OCI-LY7 (cell line): ENCODE data around the gene CLSTN2. TPM values are rescaled to one million over a fixed set of nuclear protein-coding genes. Genes with fewer than 3 reads are reported as not detected.

Experiments
- BruUV-seq: library from RNA; stranded (reverse); fragments of 400-500 nt; replicated peaks from 2 replicates; lab custom pipeline; 2021; lab: Mats Ljungman, UMichigan
- CTCF ChIA-PET: fragments of 300-600 bp; sonication (Branson Sonifier 250); formaldehyde crosslinking; loops from one replicate; lab custom pipeline; 2022; ENCODE audit warnings: antibody characterized with exemption; ENCODE audit not compliant: unreplicated experiment; lab: Charles Lee
- POLR2A ChIA-PET: fragments of 300-600 bp; sonication (Branson Sonifier 250); formaldehyde crosslinking; loops from one replicate; lab custom pipeline; 2022; ENCODE audit warnings: antibody characterized with exemption; lab: Charles Lee
- DNase-seq: peaks from one replicate; pipeline ENCODE4 v3.0.0-alpha.2; 2015; ENCODE audit warnings: low spot score
- H2AFZ ChIP-seq: fragments of 200-600 bp; sonication (generic), shearing (Covaris generic); 2 replicates; pipeline ENCODE4 v1.6.1; 2014; ENCODE audit warnings: mild to moderate bottlenecking, antibody characterized with exemption, low read length, moderate library complexity
- H3K27ac ChIP-seq: fragments of 200-600 bp; sonication (generic); 2 replicates; pipeline ENCODE4 v1.5.1; 2014; ENCODE audit warnings: mixed run types, low read depth, mild to moderate bottlenecking, moderate library complexity, low read length, inconsistent platforms; ENCODE audit not compliant: poor library complexity, severe bottlenecking
- H3K36me3 ChIP-seq: fragments of 200-600 bp; sonication (generic); 2 replicates; pipeline ENCODE4 v1.6.1; 2014; ENCODE audit warnings: mild to moderate bottlenecking, antibody characterized with exemption, low read length, moderate library complexity, mixed read lengths; ENCODE audit not compliant: insufficient read depth
- H3K4me1 ChIP-seq: fragments of 200-600 bp; sonication (generic); 2 replicates; pipeline ENCODE4 v1.5.1; 2014; ENCODE audit warnings: mild to moderate bottlenecking, low read length; ENCODE audit not compliant: insufficient read depth, poor library complexity, severe bottlenecking
- H3K4me2 ChIP-seq: fragments of 200-600 bp; sonication (generic); 2 replicates; pipeline ENCODE4 v1.6.1; 2014; ENCODE audit warnings: mild to moderate bottlenecking, low read length
- H3K4me3 ChIP-seq: fragments of 200-600 bp; sonication (generic); 2 replicates; pipeline ENCODE4 v1.5.1; 2014; ENCODE audit warnings: mild to moderate bottlenecking, low read depth, low read length; ENCODE audit not compliant: poor library complexity, severe bottlenecking
- H3K79me2 ChIP-seq: fragments of 200-600 bp; sonication (generic); 2 replicates; pipeline ENCODE4 v1.6.1; 2016; ENCODE audit warnings: low read depth, mild to moderate bottlenecking, low read length, moderate library complexity, mixed read lengths; ENCODE audit not compliant: insufficient read depth
- H3K9me2 ChIP-seq: fragments of 200-600 bp; sonication (generic); 2 replicates; pipeline ENCODE4 v1.6.1; 2016; ENCODE audit warnings: mild to moderate bottlenecking, low read length, mixed read lengths; ENCODE audit not compliant: insufficient read depth
- H3K9me3 ChIP-seq: fragments of 200-600 bp; sonication (generic); 2 replicates; pipeline ENCODE4 v1.6.1; 2014; ENCODE audit warnings: mild to moderate bottlenecking, mixed run types, low read length, mixed read lengths
- H4K20me1 ChIP-seq: fragments of 200-600 bp; sonication (generic); 2 replicates; pipeline ENCODE4 v1.6.1; 2014; ENCODE audit warnings: mild to moderate bottlenecking, antibody characterized with exemption, low read length, moderate library complexity, mixed read lengths; ENCODE audit not compliant: insufficient read depth
- EZH2phosphoT487 ChIP-seq: fragments of 200-600 bp; sonication (generic); IDR thresholded peaks from 2 replicates; pipeline ENCODE4 v1.6.1; 2018; ENCODE audit warnings: low read depth, borderline replicate concordance, mild to moderate bottlenecking, mixed run types, antibody characterized with exemption, low read length, moderate library complexity, mixed read lengths
- intact Hi-C: fragments of 100-400 bp; cut with micrococcal nuclease; formaldehyde crosslinking; loops from one replicate; pipeline ENCODE4 v1.10.0; 2022; ENCODE audit not compliant: unreplicated experiment
- total RNA-seq, 2 experiments: library from RNA; depleted of rRNA in 1 of 2; stranded (reverse); fragments of >200 nt in 1 of 2; shearing (Covaris generic) in 1 of 2; gene quantifications; 2 replicates each; pipeline ENCODE4 v1.2.3, GENCODE V29; 2014 to 2022
- TF ChIP-seq, protein P1 (sequence below): fragments of 200-600 bp; sonication (generic); conservative IDR thresholded peaks from 2 replicates; pipeline ENCODE4 v1.5.1; 2014; ENCODE audit warnings: mild to moderate bottlenecking, antibody characterized with exemption, low read length, moderate library complexity, mixed read lengths

CLSTN2 gene
- total RNA-seq, 2 experiments from 2014 or later, result not detected

DNA sequence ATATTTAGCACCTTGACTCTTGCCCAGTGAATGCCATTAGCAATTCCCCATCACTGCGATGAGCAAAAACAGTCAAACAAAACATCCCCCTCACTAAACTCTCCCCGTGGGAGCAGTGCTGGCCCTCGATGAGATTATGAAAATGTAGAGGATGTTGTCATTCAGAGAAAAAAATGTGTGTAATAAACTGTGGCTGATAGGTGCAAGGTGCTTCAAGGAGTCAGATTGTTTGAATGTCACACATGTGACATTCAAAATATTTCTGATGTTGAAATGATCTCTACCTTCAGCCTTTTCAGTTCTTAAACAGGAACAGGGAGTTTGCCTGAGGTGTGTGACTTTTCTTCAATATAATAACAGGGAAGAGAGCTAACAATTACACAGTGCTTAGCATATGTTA lies 461.1 kb downstream of the CLSTN2 start:
- DNase-seq, result no peak
- Histone ChIP-seq H3K4me2 (no peak overlapping the region), H2AFZ (no peak overlapping the region), H3K9me2 (no peaks in the 10 kb centered on the region), H3K4me1 (no peaks in the 10 kb centered on the region), H3K79me2 (no peaks in the 10 kb centered on the region), H3K4me3 (no peak overlapping the region), H3K9me3 (no peaks in the 10 kb centered on the region), H4K20me1 (no peaks in the 10 kb centered on the region), H3K27ac (no peak overlapping the region), H3K36me3 (no peaks in the 10 kb centered on the region)
- ChIA-PET POLR2A (no interaction called here), CTCF (no interaction called here)
- no TSS peak for BruUV-seq
- intact Hi-C loops, result no loop called here
- no peak for TF ChIP-seq EZH2phosphoT487
- TF ChIP-seq, protein P1, sequence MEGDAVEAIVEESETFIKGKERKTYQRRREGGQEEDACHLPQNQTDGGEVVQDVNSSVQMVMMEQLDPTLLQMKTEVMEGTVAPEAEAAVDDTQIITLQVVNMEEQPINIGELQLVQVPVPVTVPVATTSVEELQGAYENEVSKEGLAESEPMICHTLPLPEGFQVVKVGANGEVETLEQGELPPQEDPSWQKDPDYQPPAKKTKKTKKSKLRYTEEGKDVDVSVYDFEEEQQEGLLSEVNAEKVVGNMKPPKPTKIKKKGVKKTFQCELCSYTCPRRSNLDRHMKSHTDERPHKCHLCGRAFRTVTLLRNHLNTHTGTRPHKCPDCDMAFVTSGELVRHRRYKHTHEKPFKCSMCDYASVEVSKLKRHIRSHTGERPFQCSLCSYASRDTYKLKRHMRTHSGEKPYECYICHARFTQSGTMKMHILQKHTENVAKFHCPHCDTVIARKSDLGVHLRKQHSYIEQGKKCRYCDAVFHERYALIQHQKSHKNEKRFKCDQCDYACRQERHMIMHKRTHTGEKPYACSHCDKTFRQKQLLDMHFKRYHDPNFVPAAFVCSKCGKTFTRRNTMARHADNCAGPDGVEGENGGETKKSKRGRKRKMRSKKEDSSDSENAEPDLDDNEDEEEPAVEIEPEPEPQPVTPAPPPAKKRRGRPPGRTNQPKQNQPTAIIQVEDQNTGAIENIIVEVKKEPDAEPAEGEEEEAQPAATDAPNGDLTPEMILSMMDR, result no peak

DNA sequence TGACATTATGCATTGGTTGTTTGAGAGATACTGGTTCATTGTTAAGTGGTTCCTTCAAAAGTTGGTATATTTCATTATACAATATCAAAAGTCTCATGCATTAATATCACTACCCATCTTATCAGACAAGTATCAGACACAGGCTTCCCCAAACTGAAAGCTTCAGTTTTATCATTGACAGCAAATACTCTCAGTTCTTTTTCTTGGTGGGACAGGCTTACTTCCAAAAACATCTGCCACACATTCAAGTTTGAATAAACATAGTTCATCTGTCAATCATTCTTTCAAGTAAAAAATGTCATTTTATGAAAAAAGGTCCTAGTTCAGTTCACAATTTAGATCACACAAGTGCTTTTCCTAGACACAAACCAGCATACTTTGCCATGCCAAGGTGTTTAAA lies 462.9 kb downstream of the CLSTN2 start:
- H4K20me1 ChIP-seq, result no peaks in the 10 kb centered on the region
- no peaks in the 10 kb centered on the region for H3K36me3 ChIP-seq
- no peaks in the 10 kb centered on the region for H3K79me2 ChIP-seq
- no peaks in the 10 kb centered on the region for H3K9me2 ChIP-seq
- no peak for TF ChIP-seq EZH2phosphoT487
- TF ChIP-seq, protein P1, result no peak
- H3K9me3 ChIP-seq, result no peaks in the 10 kb centered on the region
- ChIA-PET POLR2A (no interaction called here), CTCF (no interaction called here)
- no peak overlapping the region for H3K4me3 ChIP-seq
- no peaks in the 10 kb centered on the region for H3K4me1 ChIP-seq
- no peak overlapping the region for H3K4me2 ChIP-seq
- DNase-seq, result no peak
- no peak overlapping the region for H3K27ac ChIP-seq
- no peak overlapping the region for H2AFZ ChIP-seq
- BruUV-seq, result no TSS peak
- intact Hi-C loops, result no loop called here

DNA sequence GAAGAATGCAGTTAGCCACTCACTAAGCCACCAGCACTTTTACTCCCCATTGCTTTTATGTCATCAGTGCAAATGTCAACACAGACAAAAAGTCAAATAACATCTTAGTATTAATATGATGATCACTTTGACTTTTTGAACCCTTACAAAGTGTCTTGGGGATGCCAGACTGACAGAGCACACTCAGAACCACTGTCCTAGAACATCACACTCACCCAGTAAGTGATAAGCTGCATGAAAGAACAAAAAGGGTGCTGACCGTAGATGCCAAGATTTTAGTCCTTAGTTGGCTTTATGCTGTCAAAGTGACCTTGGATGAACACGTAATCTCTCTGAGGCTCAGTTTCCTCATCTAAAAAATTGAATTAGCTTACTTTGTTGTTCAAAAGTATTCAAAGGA lies 463.4 kb downstream of the CLSTN2 start:
- TF ChIP-seq EZH2phosphoT487, result no peak
- TF ChIP-seq, protein P1, result no peak
- no peak overlapping the region for H3K4me2 ChIP-seq
- H3K9me3 ChIP-seq, result no peaks in the 10 kb centered on the region
- H3K4me1 ChIP-seq, result no peaks in the 10 kb centered on the region
- H4K20me1 ChIP-seq, result no peaks in the 10 kb centered on the region
- CTCF ChIA-PET, result no interaction called here
- H2AFZ ChIP-seq, result no peak overlapping the region
- intact Hi-C loops, result no loop called here
- H3K9me2 ChIP-seq, result no peaks in the 10 kb centered on the region
- no peak for DNase-seq
- no TSS peak for BruUV-seq
- H3K79me2 ChIP-seq, result no peaks in the 10 kb centered on the region
- no peaks in the 10 kb centered on the region for H3K36me3 ChIP-seq
- H3K4me3 ChIP-seq, result no peak overlapping the region
- no peak overlapping the region for H3K27ac ChIP-seq
- POLR2A ChIA-PET, result no interaction called here
